ENCODE data around the gene ARHGEF1.
A peak's percentile ranks its signal among the peaks of the same experiment; 100 is the strongest.

Gene ARHGEF1

DNA sequence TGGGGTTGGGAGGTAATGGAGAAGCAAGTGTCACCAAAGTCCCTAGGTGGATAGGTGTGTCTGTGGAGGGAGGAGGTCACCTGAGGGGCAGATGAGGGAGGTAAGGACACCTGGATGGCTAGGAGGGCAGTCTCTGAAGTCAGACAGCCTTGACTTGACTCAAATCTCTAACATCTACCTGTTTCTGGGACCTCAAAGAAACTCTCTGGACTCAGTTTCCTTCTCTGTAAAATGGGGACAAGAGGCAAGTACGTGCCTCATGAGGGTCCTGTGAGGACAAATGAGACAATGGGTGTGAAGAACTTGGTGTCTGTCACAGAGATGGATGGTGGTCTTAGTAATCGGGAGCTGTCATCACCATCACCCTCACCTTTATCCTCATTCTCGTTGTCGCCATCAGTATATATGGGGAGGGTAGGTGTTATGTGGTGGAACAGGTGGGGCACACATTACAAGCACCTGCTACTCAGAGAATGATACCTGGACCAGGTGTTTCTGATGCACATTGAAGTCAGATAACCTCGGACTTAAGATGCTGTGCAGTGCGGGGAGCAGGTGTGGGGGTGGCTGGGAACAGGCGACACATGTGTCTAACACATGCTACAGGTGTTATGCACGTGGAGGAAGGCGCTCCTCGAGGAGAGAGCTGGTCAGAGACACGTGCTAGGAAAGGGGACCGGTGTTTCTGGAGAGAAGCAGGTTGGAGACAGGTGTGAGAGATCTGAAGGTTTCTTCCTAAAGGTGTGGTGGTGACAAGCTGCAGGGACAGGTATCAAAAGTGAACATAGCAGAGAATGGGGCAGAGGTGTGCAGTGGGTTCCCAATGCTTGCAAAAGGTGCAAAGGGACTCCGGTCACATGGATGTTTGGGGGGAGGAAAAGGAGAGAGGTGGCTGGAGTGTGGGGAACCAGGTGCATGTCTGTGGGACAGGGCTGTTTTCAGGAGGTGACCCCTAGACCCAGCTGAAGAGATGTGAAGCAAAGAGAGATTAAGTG is 41.5 kb downstream of the ARHGEF1 start (continued):
- TF ChIP-seq TSHZ1 (tag by site-specific recombination; IDR thresholded peaks at IDR 0.05; ENCODE audit: borderline replicate concordance) (no peak), ZNF529 (tag by site-specific recombination; IDR thresholded peaks at IDR 0.05; ENCODE audit: insufficient replicate concordance) (no peak), ZNF146 (tag by site-specific recombination; IDR thresholded peaks at IDR 0.05) (no peak), ZNF521 (tag by site-specific recombination; IDR thresholded peaks at IDR 0.05) (no peak), ZNF585B (tag by site-specific recombination; IDR thresholded peaks at IDR 0.05) (no peak)
- TF ChIP-seq, protein P1, sequence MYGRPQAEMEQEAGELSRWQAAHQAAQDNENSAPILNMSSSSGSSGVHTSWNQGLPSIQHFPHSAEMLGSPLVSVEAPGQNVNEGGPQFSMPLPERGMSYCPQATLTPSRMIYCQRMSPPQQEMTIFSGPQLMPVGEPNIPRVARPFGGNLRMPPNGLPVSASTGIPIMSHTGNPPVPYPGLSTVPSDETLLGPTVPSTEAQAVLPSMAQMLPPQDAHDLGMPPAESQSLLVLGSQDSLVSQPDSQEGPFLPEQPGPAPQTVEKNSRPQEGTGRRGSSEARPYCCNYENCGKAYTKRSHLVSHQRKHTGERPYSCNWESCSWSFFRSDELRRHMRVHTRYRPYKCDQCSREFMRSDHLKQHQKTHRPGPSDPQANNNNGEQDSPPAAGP (tag by site-specific recombination; IDR thresholded peaks at IDR 0.05), result 0 out of 2 replicates have a peak, but pooled peaks have one; percentile 24

DNA sequence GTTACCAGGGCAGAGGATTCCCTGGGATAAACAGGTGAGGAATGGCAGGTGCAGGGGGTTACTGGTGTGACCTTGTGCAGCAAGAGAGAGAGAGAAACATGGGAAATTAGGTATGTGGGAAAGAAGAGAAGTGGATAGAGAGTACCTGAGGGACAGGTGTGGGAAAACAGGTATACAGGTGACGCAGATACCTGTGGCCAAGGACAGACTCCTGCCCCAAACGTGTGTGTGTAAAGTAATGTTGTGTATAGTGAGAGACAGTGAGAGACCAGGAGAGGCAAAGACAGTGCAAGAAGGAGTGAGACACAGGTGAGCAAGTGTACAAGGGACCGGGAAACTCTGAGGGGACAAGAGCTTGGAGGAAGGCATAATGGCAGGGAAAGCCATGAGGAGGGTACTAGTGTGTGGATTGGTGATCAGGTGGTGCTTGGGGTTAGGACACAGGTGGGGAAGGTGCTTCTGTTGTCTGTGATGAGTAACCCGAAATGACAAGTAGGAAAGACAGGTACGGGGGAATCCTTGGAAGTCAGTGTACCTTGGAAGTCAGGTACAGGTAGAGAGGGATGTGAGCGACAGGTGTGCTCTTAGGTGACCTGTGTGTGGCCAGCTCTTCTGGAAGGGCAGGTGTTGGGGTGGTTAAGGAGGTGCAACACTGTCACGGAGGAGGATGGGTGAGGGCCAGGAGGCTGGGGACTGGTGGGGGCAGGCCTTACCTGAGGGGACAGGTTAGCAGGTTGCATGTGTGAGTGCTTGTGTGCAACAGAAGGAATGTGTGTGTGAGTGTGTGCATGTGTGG is 42.4 kb downstream of the ARHGEF1 start:
- Histone ChIP-seq H3K4me1 (ENCODE audit: control insufficient read depth, insufficient read depth, low read length) (peaks cover 4% of the 10 kb centered on the region), H3K27ac (ENCODE audit: extremely low read depth, low read depth, low read length) (no peak overlapping the region), H3K36me3 (ENCODE audit: control insufficient read depth in 2 of 2, insufficient read depth in 1 of 2, low read length in 2 of 2) (no peaks in the 10 kb centered on the region), H3K9me3 (ENCODE audit: control insufficient read depth, insufficient read depth, low read depth, low read length) (no peaks in the 10 kb centered on the region), H3K4me3 (ENCODE audit: low read depth, low read length) (no peak overlapping the region)
- TF ChIP-seq SCRT2 (tag by site-specific recombination; IDR thresholded peaks at IDR 0.05) (peak; percentile 100), GLI2 (tag by site-specific recombination; IDR thresholded peaks at IDR 0.05; ENCODE audit: borderline replicate concordance, low read depth) (no peak), ZNF214 (tag by site-specific recombination; IDR thresholded peaks at IDR 0.05; ENCODE audit: borderline replicate concordance) (no peak), ZEB2 (tag by site-specific recombination; IDR thresholded peaks at IDR 0.05) (peak; percentile 100), SCRT1 (tag by site-specific recombination; IDR thresholded peaks at IDR 0.05; ENCODE audit: borderline replicate concordance) (peak; percentile 99), ZBTB21 (tag by site-specific recombination; IDR thresholded peaks at IDR 0.05) (0 out of 2 replicates have a peak, but pooled peaks have one; percentile 21), ZNF211 (tag by site-specific recombination; IDR thresholded peaks at IDR 0.05; ENCODE audit: low read depth) (peak; percentile 34; the same call in 1 of the 2 replicates), ZBTB48 (tag by site-specific recombination; IDR thresholded peaks at IDR 0.05) (peak; percentile 52; the same call in 1 of the 2 replicates)
- TF ChIP-seq, protein P2, sequence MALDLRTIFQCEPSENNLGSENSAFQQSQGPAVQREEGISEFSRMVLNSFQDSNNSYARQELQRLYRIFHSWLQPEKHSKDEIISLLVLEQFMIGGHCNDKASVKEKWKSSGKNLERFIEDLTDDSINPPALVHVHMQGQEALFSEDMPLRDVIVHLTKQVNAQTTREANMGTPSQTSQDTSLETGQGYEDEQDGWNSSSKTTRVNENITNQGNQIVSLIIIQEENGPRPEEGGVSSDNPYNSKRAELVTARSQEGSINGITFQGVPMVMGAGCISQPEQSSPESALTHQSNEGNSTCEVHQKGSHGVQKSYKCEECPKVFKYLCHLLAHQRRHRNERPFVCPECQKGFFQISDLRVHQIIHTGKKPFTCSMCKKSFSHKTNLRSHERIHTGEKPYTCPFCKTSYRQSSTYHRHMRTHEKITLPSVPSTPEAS (tag by site-specific recombination; IDR thresholded peaks at IDR 0.05), result peak; percentile 42; the same call in 1 of the 2 replicates
- CTCF ChIA-PET, result interaction anchor here (0.6 kb wide), 1 partner anchor 25 kb away, joined by 3 read pairs; no protein-coding TSS in a partner anchor
- POLR2A ChIA-PET, result interaction anchor here (1.2 kb wide), 1 partner anchor 39 kb away, joined by 3 read pairs; no protein-coding TSS in a partner anchor
